ENCODE data around the gene TP53.

TP53 gene

DNA sequence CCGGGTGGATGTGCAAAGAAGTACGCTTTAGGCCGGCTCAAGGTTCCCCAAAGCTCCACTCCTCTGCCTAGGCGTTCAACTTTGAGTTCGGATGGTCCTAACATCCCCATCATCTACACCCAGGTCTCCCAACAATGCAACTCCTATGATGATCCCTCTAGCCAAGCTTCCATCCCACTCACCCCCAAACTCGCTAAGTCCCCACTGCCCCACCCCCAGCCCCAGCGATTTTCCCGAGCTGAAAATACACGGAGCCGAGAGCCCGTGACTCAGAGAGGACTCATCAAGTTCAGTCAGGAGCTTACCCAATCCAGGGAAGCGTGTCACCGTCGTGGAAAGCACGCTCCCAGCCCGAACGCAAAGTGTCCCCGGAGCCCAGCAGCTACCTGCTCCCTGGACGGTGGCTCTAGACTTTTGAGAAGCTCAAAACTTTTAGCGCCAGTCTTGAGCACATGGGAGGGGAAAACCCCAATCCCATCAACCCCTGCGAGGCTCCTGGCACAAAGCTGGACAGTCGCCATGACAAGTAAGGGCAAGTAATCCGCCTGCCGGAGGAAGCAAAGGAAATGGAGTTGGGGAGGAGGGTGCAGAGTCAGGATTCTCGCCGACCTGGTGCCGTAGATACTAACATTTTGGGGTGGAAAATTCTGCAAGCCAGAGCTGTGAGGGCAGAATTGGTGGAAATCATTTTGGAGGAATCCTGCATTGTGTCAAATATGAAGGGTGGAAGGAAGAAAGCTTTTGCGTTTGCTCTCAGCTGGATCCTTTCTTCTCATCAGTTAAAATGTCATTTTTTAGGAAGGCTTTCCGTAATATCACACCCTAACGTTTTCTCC lies at the start of gene TP53:
TP53 (minus strand) TSS at position 419 of the 836 bp plus-strand sequence. CDS start 10,896 bp downstream, outside the sequence.
- DNase-seq (ENCODE audit: low read depth) = peak; percentile 88

DNA sequence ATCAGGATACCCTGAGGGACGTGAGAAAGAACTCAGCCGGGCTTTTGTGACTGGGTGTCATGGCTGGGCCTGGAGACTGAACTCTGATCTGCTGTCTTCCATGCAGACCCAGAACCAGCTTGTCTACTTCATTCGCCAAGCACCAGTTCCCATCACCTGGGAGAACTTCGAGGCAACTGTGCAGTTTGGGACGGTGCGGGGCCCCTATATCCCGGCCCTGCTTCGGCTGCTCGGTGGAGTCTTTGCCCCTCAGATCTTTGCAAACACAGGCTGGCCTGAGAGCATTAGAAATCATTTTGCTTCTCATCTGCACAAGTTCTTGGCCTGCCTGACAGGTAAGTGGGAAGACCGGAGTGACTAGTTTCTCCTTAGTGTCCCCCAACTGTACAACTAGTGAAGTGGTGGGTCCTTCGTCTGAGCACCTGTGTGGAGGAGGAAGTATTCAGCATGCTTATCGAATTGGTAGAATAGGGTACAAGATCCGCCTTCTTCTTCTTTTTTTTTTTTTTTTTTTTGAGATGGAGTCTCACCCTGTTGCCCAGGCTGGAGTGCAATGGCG lies 45.8 kb upstream of the TP53 start:
- no peak for DNase-seq (ENCODE audit: low read depth)

DNA sequence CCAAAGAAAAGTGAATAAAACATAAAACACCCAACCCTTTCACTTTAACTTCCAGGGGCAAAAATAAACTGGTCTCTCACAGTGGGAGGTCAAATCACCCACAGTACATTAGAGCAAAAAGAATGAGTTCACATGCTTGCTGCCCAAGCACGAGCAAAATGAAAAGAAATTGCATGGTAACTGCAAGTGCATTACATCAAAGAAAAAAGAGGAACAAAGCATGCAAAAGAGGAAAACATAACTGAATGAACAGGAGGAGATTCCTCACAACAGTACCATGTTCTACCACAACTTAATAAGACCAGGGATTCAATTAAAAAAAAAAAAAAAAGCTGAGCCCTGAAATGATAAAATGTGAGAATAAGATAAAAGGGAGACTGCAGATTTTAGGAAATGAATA lies 42.5 kb upstream of the TP53 start:
- no peak for DNase-seq (ENCODE audit: low read depth)

DNA sequence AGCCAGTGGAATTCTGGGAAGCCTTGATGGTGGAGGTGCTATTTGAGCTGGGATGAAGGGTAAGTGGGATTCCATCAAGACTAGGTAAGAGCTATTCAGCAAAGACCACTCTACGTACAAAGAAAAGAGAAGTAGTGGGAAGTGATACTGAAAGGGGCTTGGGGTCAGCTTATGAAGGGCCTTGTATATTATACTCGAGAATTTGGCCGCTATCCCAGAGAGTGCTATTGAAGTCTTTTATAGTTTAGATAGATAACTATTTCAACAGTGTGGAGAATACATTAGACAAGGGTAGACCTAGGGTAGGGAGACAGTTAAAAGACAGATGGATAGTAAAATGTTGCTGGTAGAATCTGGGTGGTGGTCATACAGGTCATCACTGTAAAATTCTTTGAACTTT lies 40.6 kb upstream of the TP53 start:
- DNase-seq (ENCODE audit: low read depth) = no peak

- DNase-seq (ENCODE audit: low read depth) = no peak
Measured at GRCh38 chr17:7721612-7722011, 34.3 kb upstream of the TP53 start.

- DNase-seq (ENCODE audit: low read depth) = no peak
Measured at GRCh38 chr17:7720125-7720524, 32.8 kb upstream of the TP53 start.

- no peak for DNase-seq (ENCODE audit: low read depth)
Measured at GRCh38 chr17:7719661-7720060, 32.4 kb upstream of the TP53 start.

GRCh38 chr17:7717756-7718350 lies 30.6 kb upstream of the TP53 start:
- no peak for DNase-seq (ENCODE audit: low read depth)

DNA sequence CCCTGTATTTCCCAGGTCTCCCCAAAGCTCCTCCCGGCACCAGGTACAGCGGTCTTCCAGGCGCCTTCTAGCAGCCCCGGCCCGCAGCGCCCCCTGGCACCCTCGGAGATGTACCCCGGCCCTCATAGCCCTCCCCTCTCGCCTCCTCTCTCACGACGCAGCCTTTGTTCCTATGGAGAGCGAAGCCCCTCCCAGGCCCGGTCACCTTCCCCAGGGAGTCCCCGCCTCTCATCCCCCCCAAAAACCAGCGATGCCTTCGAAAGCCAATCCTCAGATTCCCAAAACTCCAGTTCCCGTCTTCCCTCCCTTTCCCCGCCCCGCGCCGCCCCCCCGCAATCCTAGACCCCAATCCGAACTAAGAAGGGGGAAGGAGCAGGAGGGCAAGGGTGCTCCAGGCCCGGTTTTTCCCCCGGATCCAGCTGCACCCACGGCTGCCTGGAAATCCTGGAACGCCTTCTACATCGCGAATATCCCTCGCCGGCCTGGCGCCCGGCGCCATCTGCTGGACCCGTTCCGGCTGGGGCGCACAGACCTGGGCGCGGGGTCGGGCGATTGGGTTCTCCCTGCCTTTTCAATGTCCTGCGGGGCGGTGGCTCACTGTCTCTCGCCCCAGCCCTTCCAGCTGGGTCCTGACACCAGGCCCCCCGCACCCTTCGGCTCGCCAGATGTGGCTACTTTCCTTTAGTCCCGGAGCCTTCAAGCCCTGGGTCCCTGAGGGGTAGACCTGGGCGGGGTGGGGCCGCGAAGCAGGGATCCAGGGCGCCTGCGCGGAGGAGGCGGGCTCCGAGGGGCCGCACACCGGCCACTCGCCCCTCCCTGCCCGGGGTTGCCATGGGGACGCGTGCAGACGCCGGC lies 29.8 kb upstream of the TP53 start, which contains the start of gene DNAH2:
DNAH2 (plus strand) TSS at position 844 of the 855 bp plus-strand sequence. CDS start 1,991 bp downstream, outside the sequence.
- peak; percentile 45 for DNase-seq (ENCODE audit: low read depth)

- DNase-seq (ENCODE audit: low read depth) = no peak
Measured at GRCh38 chr17:7715936-7716886, 28.9 kb upstream of the TP53 start.

DNA sequence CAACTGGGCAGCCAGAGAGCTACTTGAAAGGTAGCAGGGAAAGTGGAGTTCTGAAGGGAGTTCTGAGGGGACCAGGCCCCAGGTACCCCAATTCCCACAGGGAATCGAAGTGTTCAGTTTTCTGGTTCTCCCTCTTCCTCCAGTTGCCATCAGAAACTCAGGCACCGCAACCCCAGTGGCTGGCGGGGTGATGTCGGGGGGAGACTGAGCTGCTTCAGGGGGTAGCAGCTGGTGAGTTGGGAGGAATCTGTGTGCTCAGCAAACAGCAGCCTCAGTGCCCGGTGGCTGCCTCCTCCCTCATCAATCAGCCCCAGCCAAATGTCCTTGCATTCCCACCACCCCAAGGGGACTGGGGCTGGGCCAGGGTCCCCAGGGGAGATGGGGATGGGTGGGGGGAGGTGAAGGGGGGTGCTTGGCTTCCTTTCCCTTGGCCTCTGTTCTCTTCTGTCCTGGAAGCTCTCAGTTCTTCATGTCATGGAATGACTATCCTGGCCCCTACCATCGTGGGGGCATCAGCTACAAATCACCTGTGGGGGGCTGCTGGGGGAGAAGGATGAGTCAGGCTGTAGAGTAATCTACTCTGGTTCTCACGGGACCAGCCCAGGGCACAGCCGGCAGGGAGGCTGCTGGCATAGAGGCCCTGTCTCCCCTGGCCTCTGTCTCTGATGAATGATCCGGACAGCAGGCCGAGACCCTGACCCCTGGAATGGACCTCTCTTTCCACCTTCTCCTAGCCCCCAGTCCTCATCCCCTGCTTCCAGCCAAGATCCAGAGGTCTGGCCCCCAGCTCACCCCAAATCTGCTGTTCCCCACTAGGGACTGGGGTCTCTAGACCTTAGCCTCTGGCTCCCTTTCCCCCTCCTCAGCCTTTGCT lies 27.7 kb upstream of the TP53 start:
- DNase-seq (ENCODE audit: low read depth) = no peak

DNA sequence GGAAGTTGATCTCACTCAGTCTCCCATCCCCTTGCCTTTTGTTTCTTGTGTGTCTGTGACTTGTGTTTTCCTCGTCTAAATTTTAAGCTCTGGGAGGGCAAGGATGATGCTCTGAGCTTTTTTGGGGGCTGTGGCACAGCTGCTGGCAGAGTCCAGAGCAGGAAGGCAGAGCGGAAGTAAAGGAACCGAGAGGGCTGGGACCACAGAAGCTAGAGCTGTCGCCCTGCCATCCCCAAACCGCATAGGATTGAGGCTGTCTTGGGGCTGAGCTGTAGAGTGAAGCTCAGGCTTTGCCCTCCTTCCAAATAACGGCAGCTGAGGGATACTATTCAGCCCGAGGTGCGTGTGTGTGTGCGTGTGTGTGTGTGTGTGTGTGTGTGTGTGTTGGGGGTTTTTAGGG lies 26.5 kb upstream of the TP53 start:
- no peak for DNase-seq (ENCODE audit: low read depth)

- DNase-seq (ENCODE audit: low read depth) = no peak
Measured at GRCh38 chr17:7712111-7712771, 25.0 kb upstream of the TP53 start.

DNA sequence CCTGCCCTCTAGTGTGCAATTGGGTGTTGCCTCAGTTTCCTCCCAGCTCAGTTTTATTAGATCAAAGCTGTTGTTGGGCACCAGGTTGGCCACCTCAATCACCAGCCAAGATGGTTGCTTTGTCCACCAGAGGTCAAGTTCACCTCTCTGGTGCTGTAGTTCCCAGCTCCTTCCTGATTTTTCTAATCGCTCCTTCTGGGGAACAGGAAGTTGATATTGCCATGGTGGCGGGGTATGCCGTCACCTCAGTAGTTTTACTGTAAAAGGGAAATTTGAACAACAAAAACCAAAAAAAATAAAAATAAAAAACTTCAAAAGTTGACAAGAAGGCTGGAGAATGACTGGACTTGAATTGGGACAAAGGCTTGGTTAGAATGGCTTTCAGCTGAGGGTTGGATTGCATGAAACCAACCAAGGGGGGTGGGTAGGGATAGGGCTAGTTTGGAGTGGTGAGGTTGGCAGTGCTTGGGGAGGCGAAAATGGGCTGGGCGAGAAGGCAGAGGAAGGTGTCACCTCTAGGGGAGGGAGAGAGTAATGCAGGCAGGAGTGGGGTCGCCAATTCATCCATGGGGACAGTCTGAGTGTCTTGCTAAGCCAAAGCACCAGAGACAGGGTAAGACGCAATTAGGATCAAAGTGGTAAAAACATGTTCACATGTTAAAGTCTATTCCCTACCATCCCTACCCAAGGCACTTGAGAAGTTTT lies 23.9 kb upstream of the TP53 start:
- DNase-seq (ENCODE audit: low read depth) = no peak

- DNase-seq (ENCODE audit: low read depth) = no peak
Measured at GRCh38 chr17:7710301-7710700, 23.0 kb upstream of the TP53 start.

- no peak for DNase-seq (ENCODE audit: low read depth)
Measured at GRCh38 chr17:7709031-7709430, 21.7 kb upstream of the TP53 start.

- no peak for DNase-seq (ENCODE audit: low read depth)
Measured at GRCh38 chr17:7707858-7708750, 20.8 kb upstream of the TP53 start.

DNA sequence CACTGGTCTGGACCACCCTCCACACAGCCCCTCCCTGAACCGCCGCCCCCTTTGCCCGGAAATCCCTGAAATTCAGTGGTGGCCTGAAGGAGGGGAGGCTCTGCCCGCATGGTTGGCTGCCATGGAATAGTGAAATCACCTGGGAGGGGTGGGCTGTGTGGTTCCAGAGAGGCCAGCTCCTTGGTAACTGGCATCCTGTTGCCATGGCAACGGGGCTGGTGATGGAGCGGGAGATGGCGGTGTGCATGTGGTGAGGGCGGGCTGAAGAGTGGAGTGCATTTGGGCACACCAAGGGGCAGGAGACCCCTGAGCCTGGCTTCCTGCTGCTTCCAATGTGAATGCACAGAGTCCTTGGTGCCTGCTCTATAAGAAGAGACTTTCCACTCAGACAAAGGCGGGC lies 20.2 kb upstream of the TP53 start:
- DNase-seq (ENCODE audit: low read depth) = no peak

All from HS-5 (cell line).